Measurements from ENCODE around the gene SUPT20H.

Gene SUPT20H

GRCh38 chr13:37040789-37041188 is 18.7 kb downstream of the SUPT20H start:
- ChIA-PET POLR2A (no interaction called here), CTCF (interaction anchor here (0.9 to 1.9 kb wide), 3 partner anchors 8 to 32 kb away, joined by 3 to 8 read pairs (median 4); no protein-coding TSS in a partner anchor)
- no peak for DNase-seq (ENCODE audit: extremely low spot score)
- no peak for TF ChIP-seq CTCF (IDR thresholded peaks at IDR 0.05; ENCODE audit: control extremely low read depth, extremely low read depth, low read depth, missing control alignments)

- ChIA-PET POLR2A (no interaction called here), CTCF (interaction anchor here (1.8 kb wide), 1 partner anchor 12 kb away, joined by 4 read pairs; no protein-coding TSS in a partner anchor)
- no peak for DNase-seq (ENCODE audit: extremely low spot score)
- no peak for TF ChIP-seq CTCF (IDR thresholded peaks at IDR 0.05; ENCODE audit: control extremely low read depth, extremely low read depth, low read depth, missing control alignments)
These were observed 19.6 kb downstream of the SUPT20H start for GRCh38 chr13:37039896-37040295.

- TF ChIP-seq CTCF (IDR thresholded peaks at IDR 0.05; ENCODE audit: control extremely low read depth, extremely low read depth, low read depth, missing control alignments) = no peak
- no peak for DNase-seq (ENCODE audit: extremely low spot score)
- ChIA-PET CTCF (interaction anchor here (2.2 to 4.1 kb wide), 2 partner anchors 10 to 25 kb away, joined by 7 to 11 read pairs; no protein-coding TSS in a partner anchor), POLR2A (no interaction called here)
These were observed 22.2 kb downstream of the SUPT20H start for GRCh38 chr13:37037241-37037640.

GRCh38 chr13:37029617-37030016 is 29.9 kb downstream of the SUPT20H start:
- CTCF ChIA-PET = interaction anchor here (1.1 to 4.2 kb wide), 3 partner anchors 19 to 47 kb away, joined by 3 to 18 read pairs (median 4); partner anchors contain the start of genes ALG5 and EXOSC8
- TF ChIP-seq CTCF (IDR thresholded peaks at IDR 0.05; ENCODE audit: control extremely low read depth, extremely low read depth, low read depth, missing control alignments) = no peak
- DNase-seq (ENCODE audit: extremely low spot score) = no peak
- POLR2A ChIA-PET = no interaction called here

GRCh38 chr13:37027639-37028038 is 31.8 kb downstream of the SUPT20H start:
- no peak for DNase-seq (ENCODE audit: extremely low spot score)
- TF ChIP-seq CTCF (IDR thresholded peaks at IDR 0.05; ENCODE audit: control extremely low read depth, extremely low read depth, low read depth, missing control alignments) = no peak
- POLR2A ChIA-PET = no interaction called here
- CTCF ChIA-PET = no interaction called here

GRCh38 chr13:37026771-37027170 is 32.7 kb downstream of the SUPT20H start:
- no peak for TF ChIP-seq CTCF (IDR thresholded peaks at IDR 0.05; ENCODE audit: control extremely low read depth, extremely low read depth, low read depth, missing control alignments)
- ChIA-PET CTCF (no interaction called here), POLR2A (no interaction called here)
- DNase-seq (ENCODE audit: extremely low spot score) = no peak
